Measurements from ENCODE around the gene EML4. TPM values are rescaled to one million over a fixed set of nuclear protein-coding genes. Genes with fewer than 3 reads are reported as not detected.
"Not testable (repeated sequence)": the region's sequence is repeated elsewhere in the genome, so short reads cannot be mapped to it uniquely, and the experiment has no call there.

Gene EML4
- total RNA-seq, 2 experiments from 2014 or later, result 58.2 to 59.7 TPM

- intact Hi-C loops (cut with micrococcal nuclease), result no loop called here
- no peak for TF ChIP-seq CTCF (IDR thresholded peaks at IDR 0.05)
- Mint-ChIP-seq H3K36me3 (ENCODE audit: low read depth) (peaks cover 56% of the 10 kb centered on the region), H3K4me3 (no peak overlapping the region), H3K27ac (no peak overlapping the region), H3K9me3 (peaks cover 8% of the 10 kb centered on the region), H3K27me3 (no peaks in the 10 kb centered on the region), H3K4me1 (ENCODE audit: low read depth) (peaks cover 8% of the 10 kb centered on the region)
- ChIA-PET POLR2A (interaction anchor here (1.4 kb wide), 1 partner anchor 12 kb away, joined by 3 read pairs; no protein-coding TSS in a partner anchor), CTCF (interaction anchor here (1.9 kb wide), 1 partner anchor 10 kb away, joined by 4 read pairs; no protein-coding TSS in a partner anchor)
- ATAC-seq, result no peak
- DNase-seq, result no peak
These were observed 165.1 kb downstream of the EML4 start for GRCh38 chr2:42334220-42334619.

GRCh38 chr2:42334865-42335264 is 165.7 kb downstream of the EML4 start:
- CTCF ChIA-PET, result interaction anchor here (1.6 kb wide), 1 partner anchor 8 kb away, joined by 3 read pairs; no protein-coding TSS in a partner anchor
- ATAC-seq; H3K9me3 Mint-ChIP-seq; H3K27me3 Mint-ChIP-seq; H3K27ac Mint-ChIP-seq; DNase-seq; H3K4me3 Mint-ChIP-seq; intact Hi-C loops (cut with micrococcal nuclease): not testable (repeated sequence)
- POLR2A ChIA-PET, result interaction anchor here (1.4 kb wide), 1 partner anchor 12 kb away, joined by 3 read pairs; no protein-coding TSS in a partner anchor
- H3K36me3 Mint-ChIP-seq (ENCODE audit: low read depth), result peaks cover 60% of the 10 kb centered on the region
- H3K4me1 Mint-ChIP-seq (ENCODE audit: low read depth), result peaks cover 11% of the 10 kb centered on the region

- DNase-seq (no peak), ATAC-seq (no peak)
- H3K27me3 Mint-ChIP-seq, result no peaks in the 10 kb centered on the region
- peaks cover 68% of the 10 kb centered on the region for H3K36me3 Mint-ChIP-seq (ENCODE audit: low read depth)
- POLR2A ChIA-PET, result no interaction called here
- H3K27ac Mint-ChIP-seq, result no peak overlapping the region
- intact Hi-C loops (cut with micrococcal nuclease), result no loop called here
- peaks cover 8% of the 10 kb centered on the region for H3K9me3 Mint-ChIP-seq
- CTCF ChIA-PET, result interaction anchor here (1.6 kb wide), 1 partner anchor 8 kb away, joined by 3 read pairs; no protein-coding TSS in a partner anchor
- H3K4me1 Mint-ChIP-seq (ENCODE audit: low read depth), result peaks cover 15% of the 10 kb centered on the region
- H3K4me3 Mint-ChIP-seq, result no peak overlapping the region
- TF ChIP-seq CTCF (IDR thresholded peaks at IDR 0.05), result no peak
These were observed 166.5 kb downstream of the EML4 start for GRCh38 chr2:42335514-42336104.

GRCh38 chr2:42336361-42336965 is 167.3 kb downstream of the EML4 start:
- no peak overlapping the region for H3K27ac Mint-ChIP-seq
- POLR2A ChIA-PET, result no interaction called here
- DNase-seq (no peak), ATAC-seq (no peak)
- H3K9me3 Mint-ChIP-seq, result peaks cover 8% of the 10 kb centered on the region
- no peak for TF ChIP-seq CTCF (IDR thresholded peaks at IDR 0.05)
- H3K36me3 Mint-ChIP-seq (ENCODE audit: low read depth), result peaks cover 74% of the 10 kb centered on the region
- no peaks in the 10 kb centered on the region for H3K27me3 Mint-ChIP-seq
- CTCF ChIA-PET, result interaction anchor here (1.6 kb wide), 1 partner anchor 7 kb away, joined by 3 read pairs; no protein-coding TSS in a partner anchor
- H3K4me3 Mint-ChIP-seq, result no peak overlapping the region
- intact Hi-C loops (cut with micrococcal nuclease), result no loop called here
- H3K4me1 Mint-ChIP-seq (ENCODE audit: low read depth), result peaks cover 20% of the 10 kb centered on the region

GRCh38 chr2:42337356-42337820 is 168.2 kb downstream of the EML4 start:
- Mint-ChIP-seq H3K4me1 (ENCODE audit: low read depth) (peaks cover 25% of the 10 kb centered on the region), H3K27ac (no peak overlapping the region)
- ATAC-seq, result no peak

More at GRCh38 chr2:42337356-42337820, 168.2 kb downstream of the EML4 start:
- ChIA-PET POLR2A (interaction anchor here (1.0 kb wide), 1 partner anchor 9 kb away, joined by 6 read pairs; no protein-coding TSS in a partner anchor), CTCF (no interaction called here)
- Mint-ChIP-seq H3K9me3 (peaks cover 8% of the 10 kb centered on the region), H3K36me3 (ENCODE audit: low read depth) (peaks cover 72% of the 10 kb centered on the region), H3K4me3 (no peak overlapping the region), H3K27me3 (no peaks in the 10 kb centered on the region)
- TF ChIP-seq CTCF (IDR thresholded peaks at IDR 0.05), result no peak
- intact Hi-C loops (cut with micrococcal nuclease), result no loop called here
- no peak for DNase-seq
